ENCODE measurements around the gene CHAF1B. TPM values are rescaled to one million over a fixed set of nuclear protein-coding genes. Genes with fewer than 3 reads are reported as not detected.
"Not testable (repeated sequence)": the region's sequence is repeated elsewhere in the genome, so short reads cannot be mapped to it uniquely, and the experiment has no call there.

Gene CHAF1B
- total RNA-seq, 2 donors from 2014 or later, result 4.2 to 4.9 TPM

- WGBS, result 61% methylated on average over 21 of the region's 21 CpGs
- DNase-seq (ENCODE audit: low spot score), result no peak
- Histone ChIP-seq H3K4me1 (replicated peaks) (no peaks in the 10 kb centered on the region), H3K4me3 (peak overlapping the region; percentile 58 to 64), H3K36me3 (no peaks in the 10 kb centered on the region), H3K27me3 (replicated peaks; ENCODE audit: insufficient read depth) (no peaks in the 10 kb centered on the region), H3K9me3 (no peaks in the 10 kb centered on the region), H3K27ac (peak overlapping the region; percentile 67 to 78)
- intact Hi-C loops (cut with DNase I), result no loop called here
- no peak for TF ChIP-seq POLR2A (IDR thresholded peaks at IDR 0.05)
- no peak for TF ChIP-seq POLR2AphosphoS5 (IDR thresholded peaks at IDR 0.05)
- no peak for TF ChIP-seq CTCF (IDR thresholded peaks at IDR 0.05)
These were observed 945 bp downstream of the CHAF1B start for GRCh38 chr21:36386031-36386642.

- no peaks in the 10 kb centered on the region for H3K36me3 ChIP-seq
- no peak for DNase-seq (ENCODE audit: low spot score)
- H3K9me3 ChIP-seq, result no peaks in the 10 kb centered on the region
- 92% methylated on average over 6 of the region's 6 CpGs for WGBS
- no peak overlapping the region for H3K4me3 ChIP-seq
- no peak for TF ChIP-seq CTCF (IDR thresholded peaks at IDR 0.05)
- TF ChIP-seq POLR2AphosphoS5 (IDR thresholded peaks at IDR 0.05), result no peak
- no peak for TF ChIP-seq POLR2A (IDR thresholded peaks at IDR 0.05)
- H3K4me1 ChIP-seq (replicated peaks), result no peaks in the 10 kb centered on the region
- H3K27ac ChIP-seq, result no peak overlapping the region
- intact Hi-C loops (cut with DNase I), result no loop called here
- H3K27me3 ChIP-seq (replicated peaks; ENCODE audit: insufficient read depth), result no peaks in the 10 kb centered on the region
These were observed 2.9 kb downstream of the CHAF1B start for GRCh38 chr21:36388096-36388495.

DNA sequence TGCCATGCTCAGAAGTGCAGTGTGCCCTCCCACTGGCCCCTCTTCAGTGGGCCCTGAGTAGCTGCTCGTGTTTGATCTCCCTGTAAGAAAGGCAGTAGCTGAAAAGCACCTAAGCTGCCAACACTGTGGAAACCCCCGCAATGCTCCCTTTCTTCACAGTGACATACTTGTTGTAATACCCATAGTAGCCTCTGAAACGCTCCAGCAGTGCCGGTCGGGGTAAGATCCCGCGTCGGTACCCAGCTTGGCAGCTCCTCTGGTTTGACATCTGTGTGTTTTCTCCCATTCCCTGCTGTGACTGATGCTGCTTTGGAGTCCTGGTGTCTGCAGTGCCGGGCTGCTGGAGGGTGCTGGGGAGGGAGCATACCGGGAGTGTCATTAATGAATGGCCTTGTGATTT lies 3.6 kb downstream of the CHAF1B start:
- H3K4me1 ChIP-seq (replicated peaks), result no peaks in the 10 kb centered on the region
- no peak overlapping the region for H3K4me3 ChIP-seq
- TF ChIP-seq POLR2AphosphoS5 (IDR thresholded peaks at IDR 0.05) (no peak), CTCF (IDR thresholded peaks at IDR 0.05) (peak in 1 of 4 experiments; percentile 14)
- no peaks in the 10 kb centered on the region for H3K27me3 ChIP-seq (replicated peaks; ENCODE audit: insufficient read depth)
- WGBS, result 73% methylated on average over 10 of the region's 10 CpGs
- no peak for DNase-seq (ENCODE audit: low spot score)
- intact Hi-C loops (cut with DNase I), result no loop called here
- no peaks in the 10 kb centered on the region for H3K36me3 ChIP-seq
- no peak overlapping the region for H3K27ac ChIP-seq
- no peaks in the 10 kb centered on the region for H3K9me3 ChIP-seq

DNA sequence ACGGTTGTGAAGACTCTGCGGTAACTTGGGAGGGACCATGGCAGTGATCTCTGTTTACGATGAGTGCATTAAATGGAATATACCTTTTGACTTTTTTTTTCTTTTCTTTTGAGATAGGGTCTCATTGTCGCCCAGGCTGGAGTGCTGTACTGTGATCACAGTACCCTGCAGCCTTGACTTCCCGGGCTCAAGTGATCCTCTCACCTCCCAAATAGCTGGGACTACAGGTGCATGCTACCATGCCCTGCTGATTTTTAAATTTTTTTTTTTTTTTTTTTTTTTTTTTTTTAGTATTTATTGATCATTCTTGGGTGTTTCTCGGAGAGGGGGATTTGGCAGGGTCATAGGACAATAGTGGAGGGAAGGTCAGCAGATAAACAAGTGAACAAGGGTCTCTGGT lies 6.5 kb downstream of the CHAF1B start:
- H3K36me3 ChIP-seq; intact Hi-C loops (cut with DNase I); H3K4me3 ChIP-seq; DNase-seq (ENCODE audit: low spot score); H3K4me1 ChIP-seq (replicated peaks); H3K27ac ChIP-seq; H3K9me3 ChIP-seq; H3K27me3 ChIP-seq (replicated peaks; ENCODE audit: insufficient read depth): not testable (repeated sequence)
- 91% methylated on average over 6 of the region's 6 CpGs for WGBS

GRCh38 chr21:36395353-36396111 lies 10.3 kb downstream of the CHAF1B start:
- 50% methylated on average over 6 of the region's 6 CpGs for WGBS
- H3K27ac ChIP-seq, result no peak overlapping the region
- no peaks in the 10 kb centered on the region for H3K36me3 ChIP-seq

More at GRCh38 chr21:36395353-36396111, 10.3 kb downstream of the CHAF1B start:
- intact Hi-C loops (cut with DNase I), result no loop called here
- TF ChIP-seq CTCF (IDR thresholded peaks at IDR 0.05) (no peak), POLR2A (IDR thresholded peaks at IDR 0.05) (no peak), POLR2AphosphoS5 (IDR thresholded peaks at IDR 0.05) (no peak)
- DNase-seq (ENCODE audit: low spot score), result no peak
- H3K9me3 ChIP-seq, result no peaks in the 10 kb centered on the region
- no peaks in the 10 kb centered on the region for H3K27me3 ChIP-seq (replicated peaks; ENCODE audit: insufficient read depth)
- no peak overlapping the region for H3K4me3 ChIP-seq
- no peaks in the 10 kb centered on the region for H3K4me1 ChIP-seq (replicated peaks)

Data from prostate gland (tissue), 2 donors.